BLaER1 treated with 17β-estradiol and CSF1 and Interleukin-3, amounts not matched to agents 10 nM and 100 nM (cell line): Measurements from ENCODE around the gene ALKBH3.

ENCODE experiments used
- H3K27ac ChIP-seq, 11 experiments: shearing (Covaris generic); formaldehyde crosslinking; 2 replicates each; pipeline ENCODE4 v1.8.1; 2022
- H3K27me3 ChIP-seq, 11 experiments: shearing (Covaris generic); formaldehyde crosslinking; 2 replicates each; pipeline ENCODE4 v1.8.1; 2022
- H3K36me3 ChIP-seq, 11 experiments: shearing (Covaris generic); formaldehyde crosslinking; 2 replicates each; pipeline ENCODE4 v1.8.1; 2022
- H3K4me1 ChIP-seq, 10 experiments: shearing (Covaris generic); formaldehyde crosslinking; 2 replicates each; pipeline ENCODE4 v1.8.1; 2022
- H3K4me2 ChIP-seq, 11 experiments: shearing (Covaris generic); formaldehyde crosslinking; 2 replicates each; pipeline ENCODE4 v1.8.1; 2022
- H3K4me3 ChIP-seq, 10 experiments: shearing (Covaris generic); formaldehyde crosslinking; 2 replicates each; pipeline ENCODE4 v1.8.1; 2022
- H3K9ac ChIP-seq, 11 experiments: shearing (Covaris generic); formaldehyde crosslinking; 2 replicates each; pipeline ENCODE4 v1.8.1; 2022
- H3K9me3 ChIP-seq, 11 experiments: shearing (Covaris generic); formaldehyde crosslinking; replicated peaks in 1 of 11; 2 replicates each; pipeline ENCODE4 v1.8.1; 2022
- H4K20me1 ChIP-seq, 11 experiments: shearing (Covaris generic); formaldehyde crosslinking; 2 replicates each; pipeline ENCODE4 v1.8.1; 2022
- Cebpa-rat ChIP-seq, 11 experiments: shearing (Covaris generic); IDR thresholded peaks; 2 replicates each; pipeline ENCODE4 v1.8.1; 2022

ALKBH3 gene

DNA sequence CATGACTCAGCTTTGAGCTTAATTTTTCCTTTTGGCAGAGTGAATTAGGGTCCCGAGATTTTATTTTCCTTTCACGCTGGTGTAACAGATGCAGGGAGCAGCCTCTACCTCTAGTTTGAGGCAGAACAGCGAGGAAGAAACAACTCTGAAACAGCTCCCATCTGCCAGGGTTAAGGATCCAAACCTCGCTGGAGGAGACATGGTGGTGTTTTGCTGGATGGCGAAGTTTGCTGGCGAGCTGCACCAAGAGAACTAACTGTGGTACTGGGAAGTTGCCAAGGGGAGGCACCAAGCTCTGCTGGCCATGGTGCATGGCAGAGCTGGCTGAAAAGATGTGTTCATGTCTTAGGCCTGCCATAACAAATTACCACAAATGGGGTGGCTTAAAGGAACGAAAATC, 7.6 kb upstream of the ALKBH3 start:
- no peak for TF ChIP-seq Cebpa-rat (IDR thresholded peaks at IDR 0.05)
- Histone ChIP-seq H3K27me3 (0 out of 22 replicates have a peak, but pooled peaks cover 0 to 10% (median 0%) of the 10 kb centered on the region in 11 experiments), H3K27ac (no peak overlapping the region), H3K4me2 (no peak overlapping the region), H3K9me3 (no peaks in the 10 kb centered on the region), H4K20me1 (no peaks in the 10 kb centered on the region), H3K4me1 (peaks cover 0 to 39% (median 21%) of the 10 kb centered on the region in 10 experiments; a peak in 18 of 20 replicates), H3K4me3 (no peak overlapping the region), H3K9ac (no peak overlapping the region), H3K36me3 (no peaks in the 10 kb centered on the region)

DNA sequence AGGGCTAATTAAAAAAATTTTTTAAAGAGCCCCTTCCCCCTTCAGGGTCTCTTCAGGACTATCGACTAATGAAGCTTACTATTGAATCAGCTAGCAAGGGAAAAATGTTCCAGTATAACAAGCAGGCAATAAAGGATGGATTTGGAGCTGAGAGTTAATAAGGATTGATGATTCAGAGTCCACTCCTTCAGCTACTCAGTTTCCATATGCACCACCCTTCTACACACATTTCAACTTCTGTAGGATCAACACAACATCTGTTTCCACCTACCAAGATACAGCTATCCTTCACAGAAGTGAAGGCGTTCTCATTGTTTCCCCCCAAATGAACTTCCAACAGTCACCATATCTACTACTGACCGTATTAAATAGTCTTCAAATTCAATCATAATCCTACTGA, 6.6 kb upstream of the ALKBH3 start:
- no peak overlapping the region for H3K9ac ChIP-seq
- no peak overlapping the region for H3K4me2 ChIP-seq
- no peak overlapping the region for H3K4me3 ChIP-seq
- H3K27me3 ChIP-seq: 0 out of 22 replicates have a peak, but pooled peaks cover 0 to 10% (median 0%) of the 10 kb centered on the region in 11 experiments
- H3K27ac ChIP-seq: no peak overlapping the region
- no peaks in the 10 kb centered on the region for H3K9me3 ChIP-seq
- no peaks in the 10 kb centered on the region for H3K36me3 ChIP-seq
- no peaks in the 10 kb centered on the region for H4K20me1 ChIP-seq
- H3K4me1 ChIP-seq: peaks cover 0 to 32% (median 10%) of the 10 kb centered on the region in 10 experiments; a peak in 17 of 20 replicates
- TF ChIP-seq Cebpa-rat (IDR thresholded peaks at IDR 0.05): no peak

DNA sequence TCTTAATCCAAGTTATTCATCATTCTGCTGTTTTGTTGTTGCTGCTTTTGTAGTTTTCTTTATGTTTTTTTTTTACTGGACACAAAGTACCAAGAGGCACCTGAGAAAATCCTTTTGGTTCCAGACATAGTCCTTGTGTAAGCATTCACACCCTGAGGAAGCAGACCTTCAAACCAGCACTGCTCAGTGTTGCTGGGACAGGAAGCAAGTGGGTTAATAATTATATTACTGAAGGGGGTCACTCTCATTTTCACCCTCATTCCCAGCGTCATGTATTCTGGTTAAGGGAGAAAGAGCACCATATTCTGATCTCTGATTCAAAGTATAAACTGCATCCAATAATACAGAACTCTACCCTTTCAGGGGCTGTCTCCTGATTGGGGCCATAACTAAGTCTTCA, 5.9 kb upstream of the ALKBH3 start:
- H3K36me3 ChIP-seq: no peaks in the 10 kb centered on the region
- H3K4me1 ChIP-seq: peaks cover 0 to 26% (median 3%) of the 10 kb centered on the region in 10 experiments; a peak in 16 of 20 replicates

DNA sequence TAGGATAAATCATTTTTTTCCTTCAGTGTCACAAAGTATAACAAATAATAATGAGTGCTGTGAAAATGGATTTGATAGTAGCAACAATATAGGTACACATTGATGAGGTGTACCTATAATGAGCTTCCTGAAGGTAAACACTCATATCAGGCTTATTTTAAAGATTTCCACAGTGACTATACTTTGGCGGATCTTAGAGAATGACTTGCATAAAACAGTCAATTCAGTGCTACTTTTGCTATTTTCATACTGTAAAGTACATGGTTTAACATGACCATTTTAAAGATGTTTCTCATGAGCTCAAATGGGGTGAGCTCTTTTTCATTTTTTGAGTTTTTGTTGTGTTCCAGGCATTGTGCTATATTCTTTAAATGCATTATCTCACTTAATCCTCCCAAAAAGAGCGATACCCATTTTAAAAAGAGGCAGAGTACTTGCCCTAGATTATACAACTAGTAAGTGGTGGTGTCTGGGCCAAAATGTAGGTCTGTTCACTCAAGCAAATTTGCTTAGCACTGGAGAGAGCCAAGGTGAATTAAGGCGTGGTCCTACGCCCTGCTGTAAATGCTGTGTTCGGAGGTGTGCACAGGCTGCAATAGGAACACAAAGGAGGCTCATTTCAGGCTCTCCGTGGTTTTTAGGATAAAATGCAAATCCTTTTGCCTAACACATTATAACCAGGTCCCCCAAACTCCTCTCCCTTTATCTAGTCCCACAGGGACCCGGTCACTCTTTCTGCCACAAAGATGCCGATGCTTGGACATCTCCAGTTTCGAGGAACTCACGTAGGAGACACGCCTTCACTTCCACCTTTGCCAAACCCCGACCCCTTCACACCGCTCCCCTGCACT, 617 bp upstream of the ALKBH3 start:
- Histone ChIP-seq H3K9me3 (peaks cover 9 to 16% (median 14%) of the 10 kb centered on the region in 11 experiments; a peak in 18 of 22 replicates), H3K27ac (peak overlapping the region in 8 of 11 experiments; percentile 61 to 78 (median 72); a peak in 13 of 22 replicates), H3K9ac (peak overlapping the region in 7 of 11 experiments; percentile 71 to 79 (median 76); a peak in 6 of 22 replicates), H3K4me2 (peak overlapping the region; percentile 72 to 88 (median 78)), H3K4me3 (peak overlapping the region; percentile 64 to 78 (median 68)), H3K4me1 (peaks cover 5 to 19% (median 9%) of the 10 kb centered on the region in 10 experiments; a peak in 12 of 20 replicates), H3K27me3 (peaks cover 0 to 18% (median 9%) of the 10 kb centered on the region in 11 experiments; a peak in 10 of 22 replicates), H4K20me1 (no peaks in the 10 kb centered on the region), H3K36me3 (peaks cover 0 to 26% (median 13%) of the 10 kb centered on the region in 11 experiments; a peak in 16 of 22 replicates)
- no peak for TF ChIP-seq Cebpa-rat (IDR thresholded peaks at IDR 0.05)

More for the DNA sequence above, 5.9 kb upstream of the ALKBH3 start:
- no peak overlapping the region for H3K27ac ChIP-seq
- H3K9me3 ChIP-seq: peaks cover 0 to 2% (median 0%) of the 10 kb centered on the region in 11 experiments; a peak in 5 of 22 replicates
- no peak overlapping the region for H3K4me2 ChIP-seq
- TF ChIP-seq Cebpa-rat (IDR thresholded peaks at IDR 0.05): no peak
- 0 out of 22 replicates have a peak, but pooled peaks cover 0 to 10% (median 0%) of the 10 kb centered on the region in 11 experiments for H3K27me3 ChIP-seq
- H4K20me1 ChIP-seq: no peaks in the 10 kb centered on the region
- no peak overlapping the region for H3K9ac ChIP-seq
- no peak overlapping the region for H3K4me3 ChIP-seq

DNA sequence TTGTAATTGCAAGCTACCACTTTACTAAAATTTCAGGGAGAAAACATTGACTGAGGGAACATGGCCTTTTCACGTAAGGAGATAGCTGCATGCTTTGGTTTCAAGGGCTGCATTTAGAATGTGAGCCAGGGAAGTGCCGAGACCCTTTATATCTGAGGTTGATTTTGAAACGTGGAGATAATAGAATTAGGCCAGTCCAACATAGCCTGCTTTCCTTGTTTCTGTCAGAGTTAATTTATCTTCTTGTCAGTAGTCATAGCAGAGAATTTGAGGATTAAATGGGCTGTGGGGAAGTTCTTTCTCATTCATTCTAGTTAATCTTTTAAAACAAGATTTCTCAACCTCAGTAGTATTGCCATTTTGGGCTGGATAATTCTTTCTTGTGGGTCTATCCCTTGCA, 12.2 kb downstream of the ALKBH3 start:
- Histone ChIP-seq H3K4me1 (no peaks in the 10 kb centered on the region), H3K36me3 (peaks cover 30 to 79% (median 46%) of the 10 kb centered on the region in 11 experiments; a peak in 20 of 22 replicates), H3K27me3 (no peaks in the 10 kb centered on the region), H3K4me3 (no peak overlapping the region), H3K9ac (no peak overlapping the region), H3K4me2 (no peak overlapping the region), H4K20me1 (no peaks in the 10 kb centered on the region), H3K27ac (no peak overlapping the region), H3K9me3 (no peaks in the 10 kb centered on the region)
- no peak for TF ChIP-seq Cebpa-rat (IDR thresholded peaks at IDR 0.05)

DNA sequence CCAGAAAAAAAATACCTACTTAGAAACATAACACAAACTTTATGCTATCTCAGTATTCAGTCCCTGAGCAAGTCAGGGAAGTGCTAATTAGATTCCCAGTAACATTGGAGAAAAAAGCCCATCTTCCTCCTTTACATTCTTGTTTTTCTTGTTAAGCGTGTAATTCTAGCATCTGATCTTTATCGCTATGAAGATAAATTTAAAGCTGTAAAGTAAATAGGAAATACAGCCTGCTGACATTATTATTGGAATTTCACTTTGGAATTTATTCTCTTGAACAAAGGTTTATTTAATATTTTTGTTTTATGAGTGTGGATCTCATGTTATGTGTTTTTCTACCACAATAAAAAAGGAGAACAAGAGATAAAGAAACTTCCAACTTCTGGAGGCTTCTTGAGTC, 13.9 kb downstream of the ALKBH3 start:
- TF ChIP-seq Cebpa-rat (IDR thresholded peaks at IDR 0.05): no peak
- H3K27ac ChIP-seq: no peak overlapping the region
- no peak overlapping the region for H3K4me2 ChIP-seq
- no peak overlapping the region for H3K4me3 ChIP-seq
- H3K36me3 ChIP-seq: peaks cover 45 to 93% (median 54%) of the 10 kb centered on the region in 11 experiments
- H3K4me1 ChIP-seq: no peaks in the 10 kb centered on the region
- H4K20me1 ChIP-seq: 0 out of 22 replicates have a peak, but pooled peaks cover 0 to 6% (median 0%) of the 10 kb centered on the region in 11 experiments
- no peaks in the 10 kb centered on the region for H3K9me3 ChIP-seq
- no peaks in the 10 kb centered on the region for H3K27me3 ChIP-seq
- no peak overlapping the region for H3K9ac ChIP-seq

DNA sequence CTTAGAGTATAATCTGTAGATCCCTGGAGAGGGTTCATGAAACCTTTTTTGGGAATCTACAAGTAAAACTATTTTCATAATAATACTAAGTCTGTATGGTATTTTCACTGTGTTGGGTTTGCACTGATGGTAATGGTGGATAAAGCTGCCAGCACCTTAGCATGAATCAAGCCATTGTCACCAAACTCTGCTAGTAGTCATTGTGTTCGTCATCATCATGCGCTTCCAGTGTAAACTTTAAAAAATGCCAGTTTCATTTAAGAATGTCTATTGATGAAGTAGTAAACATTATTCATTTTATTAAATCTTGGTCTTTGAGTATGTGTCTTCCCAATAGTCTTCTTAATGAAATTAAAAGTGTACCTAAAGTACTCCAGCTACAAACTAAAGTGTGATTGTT, 15.0 kb downstream of the ALKBH3 start:
- H3K9ac ChIP-seq: no peak overlapping the region
- no peaks in the 10 kb centered on the region for H3K9me3 ChIP-seq
- H3K36me3 ChIP-seq: peaks cover 44 to 85% (median 53%) of the 10 kb centered on the region in 11 experiments
- H3K27me3 ChIP-seq: no peaks in the 10 kb centered on the region
- no peak for TF ChIP-seq Cebpa-rat (IDR thresholded peaks at IDR 0.05)
- no peak overlapping the region for H3K4me3 ChIP-seq
- no peak overlapping the region for H3K4me2 ChIP-seq
- no peaks in the 10 kb centered on the region for H3K4me1 ChIP-seq
- H3K27ac ChIP-seq: no peak overlapping the region
- 0 out of 22 replicates have a peak, but pooled peaks cover 0 to 6% (median 0%) of the 10 kb centered on the region in 11 experiments for H4K20me1 ChIP-seq

DNA sequence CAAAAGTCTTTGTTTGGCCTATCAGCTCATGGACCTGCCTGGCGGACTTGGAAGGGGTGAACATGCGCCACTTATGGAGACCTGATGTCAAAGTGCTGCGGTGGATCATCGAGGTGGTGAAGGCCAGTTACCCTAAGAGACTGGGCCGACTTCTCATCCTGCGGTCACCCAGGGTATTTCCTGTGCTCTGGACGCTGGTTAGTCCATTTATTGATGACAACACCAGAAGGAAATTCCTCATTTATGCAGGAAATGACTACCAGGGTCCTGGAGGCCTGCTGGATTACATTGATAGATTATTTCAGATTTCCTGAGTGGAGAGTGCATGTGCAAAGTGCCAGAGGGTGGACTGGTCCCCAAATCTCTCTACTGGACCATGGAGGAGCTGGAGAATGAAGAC, 17.9 kb downstream of the ALKBH3 start:
- peaks cover 30 to 79% (median 38%) of the 10 kb centered on the region in 11 experiments; a peak in 20 of 22 replicates for H3K36me3 ChIP-seq
- no peak overlapping the region for H3K4me3 ChIP-seq
- H3K9me3 ChIP-seq: no peaks in the 10 kb centered on the region
- 0 out of 22 replicates have a peak, but pooled peaks cover 0 to 6% (median 0%) of the 10 kb centered on the region in 11 experiments for H4K20me1 ChIP-seq
- TF ChIP-seq Cebpa-rat (IDR thresholded peaks at IDR 0.05): no peak
- H3K27ac ChIP-seq: no peak overlapping the region
- H3K9ac ChIP-seq: no peak overlapping the region
- no peaks in the 10 kb centered on the region for H3K27me3 ChIP-seq
- peaks cover 0 to 14% (median 0%) of the 10 kb centered on the region in 10 experiments; a peak in 4 of 20 replicates for H3K4me1 ChIP-seq
- no peak overlapping the region for H3K4me2 ChIP-seq

DNA sequence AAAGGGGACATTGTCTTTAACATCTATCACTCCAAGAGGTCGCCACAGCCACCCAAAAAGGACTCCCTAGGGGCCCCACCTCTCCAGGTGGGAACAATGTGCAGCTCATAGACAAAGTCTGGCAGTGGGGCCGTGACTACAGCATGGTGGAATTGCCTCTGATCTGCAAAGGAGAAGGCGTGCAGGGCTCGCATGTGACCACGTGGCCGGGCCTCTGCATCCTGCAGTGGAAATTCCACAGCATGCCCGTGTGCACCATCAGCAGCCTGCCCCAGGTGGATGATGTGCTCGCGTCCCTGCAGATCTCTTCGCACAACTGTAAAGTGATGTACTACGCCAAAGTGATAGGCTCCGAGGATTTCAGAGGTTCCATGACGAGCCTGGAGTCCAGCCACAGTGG, 18.5 kb downstream of the ALKBH3 start:
- Histone ChIP-seq H3K9ac (no peak overlapping the region), H3K4me1 (peaks cover 0 to 14% (median 0%) of the 10 kb centered on the region in 10 experiments; a peak in 4 of 20 replicates), H3K9me3 (no peaks in the 10 kb centered on the region), H4K20me1 (0 out of 22 replicates have a peak, but pooled peaks cover 0 to 6% (median 0%) of the 10 kb centered on the region in 11 experiments), H3K36me3 (peaks cover 34 to 74% (median 40%) of the 10 kb centered on the region in 11 experiments; a peak in 20 of 22 replicates), H3K27ac (no peak overlapping the region), H3K27me3 (no peaks in the 10 kb centered on the region), H3K4me2 (no peak overlapping the region), H3K4me3 (no peak overlapping the region)
- no peak for TF ChIP-seq Cebpa-rat (IDR thresholded peaks at IDR 0.05)
